Measurements from ENCODE around the gene GARNL3.

DNA sequence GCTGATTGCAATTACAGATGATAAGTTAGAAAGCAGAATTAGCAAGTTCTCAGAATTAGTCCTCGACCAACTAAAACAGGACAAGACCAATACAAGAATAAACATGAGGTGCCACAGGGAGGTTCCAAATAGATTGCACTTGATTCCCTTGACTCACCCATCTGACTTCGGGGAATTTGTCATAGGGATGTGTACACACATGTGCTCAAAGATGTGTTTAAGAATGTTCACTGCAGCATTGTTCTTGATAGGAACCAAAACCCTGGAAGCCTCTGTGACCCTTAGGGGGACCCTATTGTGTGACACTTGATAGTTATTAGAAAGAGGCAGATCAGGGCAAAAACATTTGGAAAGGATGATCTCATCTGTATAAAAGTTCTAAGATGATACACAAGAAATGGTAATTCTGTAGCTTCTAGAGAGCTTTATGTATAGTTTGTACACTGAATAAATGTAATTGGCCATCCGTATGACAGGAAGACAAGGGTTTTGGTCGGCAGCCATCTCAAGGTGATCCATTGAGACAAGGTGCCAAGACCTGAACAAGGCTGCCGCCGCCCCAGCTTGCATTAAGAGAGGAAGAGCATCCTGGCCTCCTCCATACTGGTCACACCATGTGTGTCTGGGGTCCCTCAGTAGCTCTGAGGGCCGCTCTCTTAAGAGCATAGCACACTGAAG is 48.2 kb upstream of the GARNL3 start:
- TF ChIP-seq TAF1 (IDR thresholded peaks at IDR 0.05; ENCODE audit: borderline replicate concordance, insufficient read depth, low read length) (no peak), POLR2AphosphoS5 (IDR thresholded peaks at IDR 0.05; ENCODE audit: low read depth, low read length) (no peak), SIN3A (IDR thresholded peaks at IDR 0.05; ENCODE audit: borderline replicate concordance, insufficient read depth, low read length) (no peak)
- TF ChIP-seq, protein P1, sequence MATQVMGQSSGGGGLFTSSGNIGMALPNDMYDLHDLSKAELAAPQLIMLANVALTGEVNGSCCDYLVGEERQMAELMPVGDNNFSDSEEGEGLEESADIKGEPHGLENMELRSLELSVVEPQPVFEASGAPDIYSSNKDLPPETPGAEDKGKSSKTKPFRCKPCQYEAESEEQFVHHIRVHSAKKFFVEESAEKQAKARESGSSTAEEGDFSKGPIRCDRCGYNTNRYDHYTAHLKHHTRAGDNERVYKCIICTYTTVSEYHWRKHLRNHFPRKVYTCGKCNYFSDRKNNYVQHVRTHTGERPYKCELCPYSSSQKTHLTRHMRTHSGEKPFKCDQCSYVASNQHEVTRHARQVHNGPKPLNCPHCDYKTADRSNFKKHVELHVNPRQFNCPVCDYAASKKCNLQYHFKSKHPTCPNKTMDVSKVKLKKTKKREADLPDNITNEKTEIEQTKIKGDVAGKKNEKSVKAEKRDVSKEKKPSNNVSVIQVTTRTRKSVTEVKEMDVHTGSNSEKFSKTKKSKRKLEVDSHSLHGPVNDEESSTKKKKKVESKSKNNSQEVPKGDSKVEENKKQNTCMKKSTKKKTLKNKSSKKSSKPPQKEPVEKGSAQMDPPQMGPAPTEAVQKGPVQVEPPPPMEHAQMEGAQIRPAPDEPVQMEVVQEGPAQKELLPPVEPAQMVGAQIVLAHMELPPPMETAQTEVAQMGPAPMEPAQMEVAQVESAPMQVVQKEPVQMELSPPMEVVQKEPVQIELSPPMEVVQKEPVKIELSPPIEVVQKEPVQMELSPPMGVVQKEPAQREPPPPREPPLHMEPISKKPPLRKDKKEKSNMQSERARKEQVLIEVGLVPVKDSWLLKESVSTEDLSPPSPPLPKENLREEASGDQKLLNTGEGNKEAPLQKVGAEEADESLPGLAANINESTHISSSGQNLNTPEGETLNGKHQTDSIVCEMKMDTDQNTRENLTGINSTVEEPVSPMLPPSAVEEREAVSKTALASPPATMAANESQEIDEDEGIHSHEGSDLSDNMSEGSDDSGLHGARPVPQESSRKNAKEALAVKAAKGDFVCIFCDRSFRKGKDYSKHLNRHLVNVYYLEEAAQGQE (IDR thresholded peaks at IDR 0.05; ENCODE audit: insufficient read depth in 1 of 2, low read depth in 2 of 2, low read length in 2 of 2), result no peak

Data from PFSK-1 (cell line).